ENCODE data around the gene GALT.

- TF ChIP-seq CTCF (IDR thresholded peaks at IDR 0.05; ENCODE audit: insufficient read depth, low read length, poor library complexity, severe bottlenecking) (no peak), EZH2phosphoT487 (conservative IDR thresholded peaks at IDR 0.05; ENCODE audit: low read length) (no peak)
Measured at GRCh38 chr9:34684816-34685215, 38.3 kb downstream of the GALT start.
